ENCODE measurements around the gene DEFB112.

DNA sequence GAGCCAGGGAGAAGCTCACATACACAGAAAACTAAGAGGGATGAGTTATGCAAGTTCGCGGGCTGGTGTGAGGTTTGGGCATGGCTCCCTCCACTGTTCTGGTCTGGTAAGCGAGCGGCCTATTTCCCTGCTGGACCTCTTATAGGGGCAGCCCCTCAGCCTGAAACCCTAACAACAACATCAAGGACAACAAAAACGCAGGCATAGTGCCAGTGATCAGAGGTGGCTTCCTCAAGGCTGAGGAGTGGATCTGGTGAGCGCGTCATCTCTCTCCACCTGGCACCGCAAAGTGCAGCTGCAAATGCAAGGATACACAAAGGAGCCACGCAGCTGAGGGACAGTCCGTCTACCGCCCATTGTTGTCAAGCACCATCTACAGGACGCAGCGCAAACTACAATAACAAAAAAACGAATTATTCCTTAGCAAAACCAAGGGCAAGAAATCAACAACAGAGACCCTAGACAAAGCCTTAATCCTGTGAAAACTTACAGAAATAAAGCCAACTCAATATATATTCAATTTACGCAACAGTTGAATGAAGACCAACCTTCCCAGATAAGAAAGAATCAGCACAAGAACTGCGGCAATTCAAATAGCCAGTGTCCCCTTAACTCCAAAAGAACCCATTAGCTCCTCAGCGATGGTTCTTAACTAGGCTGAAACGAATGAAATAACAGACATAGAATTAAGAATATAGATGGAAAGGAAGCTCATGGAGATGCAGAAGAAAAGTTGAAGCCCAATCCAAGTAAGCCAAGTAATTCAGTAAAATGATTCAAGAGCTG lies 18.8 kb downstream of the DEFB112 start:
- peak; percentile 55 to 83 (median 69) for TF ChIP-seq CTCF (optimal IDR thresholded peaks at IDR 0.05 in 1 of 3, IDR thresholded peaks at IDR 0.05 in 1 of 3, conservative IDR thresholded peaks at IDR 0.05 in 1 of 3; ENCODE audit: extremely low read depth in 1 of 3, insufficient read depth in 2 of 3, low read length in 3 of 3)
- no peak for TF ChIP-seq EZH2 (IDR thresholded peaks at IDR 0.05; ENCODE audit: low read length)

All from keratinocyte (primary cell).